Dermis blood vessel endothelial cell (primary cell): ENCODE data around the gene ZNF678. TPM values are rescaled to one million over a fixed set of nuclear protein-coding genes. Genes with fewer than 3 reads are reported as not detected.
A peak's percentile ranks its signal among the peaks of the same experiment; 100 is the strongest.
"Not testable (repeated sequence)": the region's sequence is repeated elsewhere in the genome, so short reads cannot be mapped to it uniquely, and the experiment has no call there.

Source experiments
- DNase-seq: peaks from one replicate; pipeline ENCODE4 v3.0.0; 2010
- total RNA-seq: library from RNA; depleted of rRNA; stranded (reverse); fragments of >200 nt; gene quantifications from 2 replicates; pipeline ENCODE4 v1.2.3, GENCODE V29; 2014

Gene ZNF678
- total RNA-seq, 1 donor from 2014 or later, result 21.4 TPM

DNA sequence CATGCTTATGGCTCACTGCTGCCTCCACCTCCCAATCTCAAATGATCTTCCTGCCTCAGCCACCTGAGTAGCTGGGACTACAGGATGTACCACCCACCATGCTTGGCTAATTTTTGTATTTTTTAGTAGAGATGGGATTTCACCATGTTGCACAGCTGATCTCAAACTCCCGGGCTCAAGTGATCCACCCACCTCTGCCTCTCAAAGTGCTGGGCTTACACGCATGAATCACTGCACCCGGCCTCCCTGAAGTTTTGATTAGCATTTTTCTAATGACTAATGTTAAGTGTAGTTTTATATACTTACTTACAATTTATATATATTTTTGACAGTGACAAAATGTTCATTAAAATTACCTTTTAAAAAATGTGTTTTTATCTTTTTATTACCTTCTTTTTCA, 41.1 kb downstream of the ZNF678 start:
- DNase-seq, result no peak

- DNase-seq, result not testable (repeated sequence)
Observed at GRCh38 chr1:227606271-227606670, 42.9 kb downstream of the ZNF678 start.

- DNase-seq, result no peak
Observed at GRCh38 chr1:227607336-227607898, 44.1 kb downstream of the ZNF678 start.

- no peak for DNase-seq
Observed at GRCh38 chr1:227612658-227613057, 49.3 kb downstream of the ZNF678 start.

DNA sequence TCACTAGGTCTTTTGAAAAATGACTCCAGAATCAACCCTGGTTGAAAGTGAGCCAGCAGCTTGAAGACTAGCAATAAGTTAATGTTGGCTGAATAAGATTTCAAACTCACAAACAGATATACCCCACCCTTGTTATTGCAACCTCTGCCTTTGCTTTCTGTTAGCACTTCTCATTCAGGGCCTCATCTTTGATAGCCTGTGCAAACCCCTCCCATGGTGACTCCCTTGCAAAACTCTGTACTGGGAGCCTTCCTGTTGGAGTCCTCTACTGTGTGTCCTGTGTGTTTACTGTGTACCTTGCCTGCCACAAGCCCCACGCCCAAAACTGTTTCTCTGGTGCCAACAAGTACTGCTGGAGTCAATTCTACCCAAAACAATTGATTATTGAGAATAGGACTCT, 50.2 kb downstream of the ZNF678 start:
- DNase-seq, result no peak

GRCh38 chr1:227621211-227621610, 57.9 kb downstream of the ZNF678 start:
- DNase-seq, result no peak

DNA sequence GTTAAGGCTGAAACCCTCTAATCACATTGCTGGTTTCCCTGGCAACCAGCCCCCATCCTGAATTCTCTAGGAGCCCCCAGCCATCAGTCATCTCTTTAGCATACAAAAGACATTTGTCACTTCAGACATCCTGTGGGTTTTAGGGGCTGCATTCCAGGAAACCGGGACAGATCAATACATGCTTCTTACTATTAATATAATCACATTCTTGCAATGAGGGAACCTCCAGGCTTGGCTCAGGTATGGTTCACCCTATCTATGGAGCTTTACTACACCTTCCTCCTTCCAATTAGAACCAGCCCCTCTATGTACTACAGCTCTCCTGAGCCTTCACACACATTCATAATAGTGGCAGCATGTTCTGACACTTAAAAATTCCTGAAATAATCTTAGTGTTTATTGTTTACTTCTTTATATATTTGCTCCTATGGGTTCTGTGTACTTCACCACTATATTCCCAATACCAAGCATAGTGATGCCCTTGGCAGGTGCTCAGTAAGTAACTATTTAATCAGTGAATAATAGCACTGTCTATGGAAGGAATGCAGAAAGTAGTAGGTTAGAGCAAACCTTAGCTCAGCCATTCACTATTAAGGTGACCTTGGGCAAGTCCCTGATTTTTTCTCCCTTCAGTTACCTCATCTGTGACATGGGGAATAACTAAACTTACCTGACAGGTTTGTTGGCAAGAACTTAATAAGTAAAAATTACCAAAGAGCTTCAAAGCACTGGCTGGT, 59.6 kb downstream of the ZNF678 start:
- DNase-seq, result no peak

DNA sequence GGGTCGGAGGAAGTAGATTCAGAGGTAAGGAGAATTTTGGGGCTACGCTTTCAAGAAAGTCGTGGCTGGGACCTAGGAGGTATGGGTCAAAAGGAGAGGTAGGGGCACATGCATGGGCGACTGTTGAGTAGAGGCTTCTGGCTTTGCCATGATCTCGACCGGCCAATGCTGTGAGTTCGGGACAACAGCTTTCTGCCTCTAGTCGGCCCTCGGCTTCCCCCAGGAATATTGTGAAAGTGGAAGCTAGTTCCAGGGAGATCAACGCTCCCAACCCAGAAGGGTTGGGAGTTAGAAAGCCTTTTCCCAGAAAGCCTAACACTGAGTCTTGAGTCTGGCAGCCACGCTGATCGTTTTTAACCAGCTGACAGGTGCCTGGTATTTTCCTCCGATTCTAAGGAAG, 69.0 kb downstream of the ZNF678 start:
- no peak for DNase-seq

GRCh38 chr1:227635596-227635995, 72.2 kb downstream of the ZNF678 start:
- no peak for DNase-seq

GRCh38 chr1:227654431-227654830, 91.1 kb downstream of the ZNF678 start:
- peak; percentile 4 for DNase-seq

- DNase-seq, result peak; percentile 5
Observed at GRCh38 chr1:227654858-227655752, 91.7 kb downstream of the ZNF678 start.

DNA sequence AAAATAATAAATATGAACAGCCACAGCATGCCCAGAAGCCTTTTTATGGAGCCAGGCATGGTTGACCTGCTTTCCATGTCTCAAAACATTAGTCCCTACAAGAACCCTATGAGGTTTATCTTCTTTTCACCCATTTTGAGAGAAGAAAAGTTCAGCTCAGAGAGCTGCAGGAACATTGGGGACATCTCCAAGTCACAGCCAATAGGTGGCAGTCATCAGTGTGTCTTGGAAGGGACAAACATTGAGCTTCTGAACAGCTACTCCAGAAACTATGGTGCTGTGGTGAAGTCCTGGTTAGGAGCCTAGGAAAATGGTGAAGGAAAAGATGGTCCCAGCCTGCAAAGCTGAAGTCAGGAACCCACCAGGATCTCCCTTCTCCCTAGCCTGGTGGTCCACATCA, 98.1 kb downstream of the ZNF678 start:
- no peak for DNase-seq

DNA sequence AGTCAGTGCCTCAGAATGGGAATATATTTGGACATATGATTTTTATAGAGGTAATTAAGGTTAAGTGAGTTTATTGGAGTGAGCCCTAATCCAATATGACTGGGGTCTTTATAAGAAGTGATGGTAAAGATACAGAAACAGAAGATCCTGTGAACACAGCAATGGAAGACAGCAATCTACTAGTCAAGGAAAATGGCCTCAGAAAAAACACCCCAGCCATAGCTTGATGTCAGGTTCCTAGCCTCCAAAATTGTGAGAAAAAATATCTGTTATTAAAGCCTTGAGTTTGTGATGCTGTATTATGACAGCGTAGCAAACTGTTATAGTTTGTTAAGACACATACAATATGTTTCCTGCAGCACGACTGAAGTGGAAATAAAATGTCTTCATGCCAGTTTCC, 99.6 kb downstream of the ZNF678 start:
- no peak for DNase-seq

DNA sequence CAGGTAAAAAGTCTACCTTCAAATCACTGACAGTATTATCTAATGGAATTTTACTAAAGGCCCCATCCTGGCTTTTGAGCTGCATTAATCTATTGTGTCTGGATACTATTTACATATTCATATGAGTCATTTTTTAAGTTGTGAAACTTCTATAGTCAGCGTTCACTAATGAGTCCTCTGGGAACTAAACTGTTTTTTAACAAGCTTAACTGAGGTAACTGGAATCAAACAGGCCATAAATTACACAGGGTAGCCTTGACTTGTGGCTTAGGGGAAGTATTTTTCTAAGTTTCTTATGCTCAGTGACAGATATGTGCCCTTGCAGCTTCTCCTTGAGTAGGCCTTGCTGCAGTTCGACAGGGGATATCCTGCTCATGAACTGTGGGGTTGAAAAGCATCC, 102.9 kb downstream of the ZNF678 start:
- no peak for DNase-seq

- no peak for DNase-seq
Observed at GRCh38 chr1:227673441-227673840, 110.1 kb downstream of the ZNF678 start.

DNA sequence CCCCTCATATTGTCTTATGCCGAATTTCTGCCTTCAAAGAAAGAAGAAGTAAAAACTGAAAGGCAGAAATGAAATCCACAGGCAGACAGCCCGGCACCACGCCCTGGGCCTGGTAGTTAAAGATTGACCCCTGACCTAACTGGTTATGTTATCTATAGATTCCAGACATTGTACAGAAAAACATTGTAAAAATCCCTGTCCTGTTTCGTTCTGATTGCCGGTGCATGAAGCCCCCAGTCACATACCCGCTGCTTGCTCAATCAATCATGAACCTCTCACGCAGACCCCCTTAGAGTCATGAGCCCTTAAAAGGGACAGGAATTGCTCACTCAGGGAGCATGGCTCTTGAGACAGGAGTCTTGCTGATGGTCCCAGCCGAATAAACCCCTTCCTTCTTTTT, 122.5 kb downstream of the ZNF678 start:
- DNase-seq, result no peak

DNA sequence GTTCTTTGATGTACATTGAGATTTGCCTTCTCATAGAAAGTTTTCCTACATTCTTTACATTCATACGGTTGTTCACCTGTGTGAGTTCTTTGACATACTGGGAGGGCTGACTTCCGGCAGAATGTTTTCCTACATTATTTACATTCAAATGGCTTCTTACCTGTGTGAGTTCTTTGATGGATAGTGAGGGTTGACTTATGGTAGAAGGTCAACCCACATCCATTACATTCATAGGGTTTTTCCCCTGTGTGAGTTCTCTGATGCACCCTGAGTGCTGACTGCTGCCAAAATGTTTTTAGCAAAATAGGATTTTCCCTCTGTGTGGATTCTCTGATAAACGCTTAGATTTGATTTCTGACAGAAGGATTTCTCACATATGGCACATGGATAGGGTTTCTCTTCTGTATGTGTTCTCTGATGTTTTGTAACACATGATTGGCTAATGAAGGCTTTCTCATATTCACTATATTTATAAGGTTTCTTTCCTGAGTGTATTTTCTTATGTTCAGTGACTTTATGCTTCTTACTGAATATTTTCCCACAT, 134.0 kb downstream of the ZNF678 start:
- no peak for DNase-seq

GRCh38 chr1:227701631-227702030, 138.3 kb downstream of the ZNF678 start:
- not testable (repeated sequence) for DNase-seq

GRCh38 chr1:227707846-227708245, 144.5 kb downstream of the ZNF678 start:
- no peak for DNase-seq

DNA sequence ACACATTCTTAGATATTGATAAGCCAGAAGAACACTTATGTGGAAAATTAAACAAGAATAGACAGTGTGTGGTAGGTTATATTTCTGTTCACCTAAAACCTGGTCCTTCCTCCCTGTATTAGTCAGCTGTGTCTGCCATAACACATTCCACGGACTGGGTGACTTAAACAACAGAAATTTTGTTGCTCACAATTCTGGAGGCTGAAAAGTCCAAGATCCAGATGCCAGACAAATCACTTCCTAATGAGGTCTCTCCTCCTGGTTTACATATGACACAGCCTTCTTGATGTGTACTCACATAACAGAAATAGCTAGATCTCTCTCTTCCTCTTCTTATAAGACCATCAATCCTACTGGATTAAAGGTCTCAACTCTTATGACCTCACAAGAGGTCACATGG, 146.1 kb downstream of the ZNF678 start:
- no peak for DNase-seq

- DNase-seq, result not testable (repeated sequence)
Observed at GRCh38 chr1:227710474-227710873, 147.1 kb downstream of the ZNF678 start.

DNA sequence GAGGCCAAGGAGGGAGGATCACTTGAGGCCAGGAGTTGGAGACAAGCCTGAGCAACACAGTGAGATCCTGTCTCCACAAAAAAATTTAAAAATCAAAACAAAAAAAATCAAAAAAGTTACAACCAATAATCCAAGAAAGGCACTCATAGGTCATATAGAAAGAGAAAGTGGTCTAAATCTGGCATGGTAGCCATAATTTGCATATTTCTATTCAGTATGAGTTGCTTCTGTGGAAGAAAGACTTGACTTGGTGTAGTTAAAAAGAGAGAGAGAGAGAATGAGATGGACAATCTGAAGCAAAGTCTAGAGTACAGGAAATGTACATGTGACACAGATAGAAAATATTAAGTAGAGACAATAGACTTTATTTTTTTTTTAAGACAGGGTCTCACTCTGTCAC, 149.3 kb downstream of the ZNF678 start:
- DNase-seq, result no peak

DNA sequence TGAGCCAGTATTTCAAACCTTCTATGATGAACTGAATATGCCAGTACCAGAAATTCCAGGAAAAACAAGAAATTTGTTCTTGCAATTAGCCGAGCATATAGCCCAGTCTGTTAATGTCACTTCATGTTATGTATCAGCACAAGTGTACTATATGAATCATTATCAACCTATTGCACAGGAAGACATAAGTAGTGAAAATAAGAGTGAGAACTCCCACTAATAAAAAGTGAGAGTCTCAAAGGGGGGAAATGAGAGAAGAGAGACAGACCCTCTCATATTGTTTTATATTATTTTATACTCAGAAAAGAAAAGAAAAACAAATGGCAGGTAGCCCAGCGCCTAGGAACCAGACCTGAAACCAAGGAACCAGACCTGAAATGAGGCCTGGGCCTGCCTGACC, 155.6 kb downstream of the ZNF678 start:
- DNase-seq, result no peak
